Neural cell (in vitro differentiated cells): ENCODE data around the gene MAPK7. TPM values are rescaled to one million over a fixed set of nuclear protein-coding genes. Genes with fewer than 3 reads are reported as not detected.

ENCODE experiments used
- H2AFZ ChIP-seq: fragments of 200-600, 300-800 bp; sonication (generic), shearing (Covaris generic); 2 replicates; pipeline ENCODE4 v1.6.0; 2014; ENCODE audit warnings: low read depth, mild to moderate bottlenecking, antibody characterized with exemption, low read length, moderate library complexity
- H3F3A ChIP-seq: fragments of 200-600 bp; shearing (Covaris generic); 2 replicates; pipeline ENCODE4 v1.6.1; 2016; ENCODE audit warnings: mild to moderate bottlenecking, moderate library complexity, mixed read lengths, antibody characterized with exemption, low read length; ENCODE audit not compliant: insufficient read depth, poor library complexity, severe bottlenecking
- H3K27ac ChIP-seq: fragments of 200-600, 300-800 bp; sonication (generic), shearing (Covaris generic); 2 replicates; pipeline ENCODE4 v1.5.1; 2014; ENCODE audit warnings: mild to moderate bottlenecking, low read length, moderate library complexity
- H3K27me3 ChIP-seq: fragments of 300-800, 200-600 bp; sonication (generic), shearing (Covaris generic); 2 replicates; pipeline ENCODE4 v1.6.0; 2014; ENCODE audit warnings: mild to moderate bottlenecking, low read depth, low read length, moderate library complexity; ENCODE audit not compliant: insufficient read depth
- H3K36me3 ChIP-seq: fragments of 300-800, 200-600 bp; sonication (generic), shearing (Covaris generic); 2 replicates; pipeline ENCODE4 v1.5.1; 2014; ENCODE audit warnings: mild to moderate bottlenecking, antibody characterized with exemption, low read length, moderate library complexity; ENCODE audit not compliant: insufficient read depth
- H3K4me2 ChIP-seq: fragments of 300-800, 200-600 bp; sonication (generic), shearing (Covaris generic); 2 replicates; pipeline ENCODE4 v1.6.0; 2014; ENCODE audit warnings: mild to moderate bottlenecking, low read length
- H3K4me3 ChIP-seq: fragments of 300-800, 200-600 bp; sonication (generic), shearing (Covaris generic); 2 replicates; pipeline ENCODE4 v1.5.1; 2014; ENCODE audit warnings: mild to moderate bottlenecking, low read length, moderate library complexity
- H3K79me2 ChIP-seq: fragments of 200-600 bp; shearing (Covaris generic); replicated peaks from 2 replicates; pipeline ENCODE4 v1.6.0; 2014; ENCODE audit warnings: mild to moderate bottlenecking, low read length, moderate library complexity; ENCODE audit not compliant: insufficient read depth
- H3K9ac ChIP-seq: fragments of 300-800, 200-600 bp; sonication (generic), shearing (Covaris generic); 2 replicates; pipeline ENCODE4 v1.6.1; 2016; ENCODE audit warnings: mild to moderate bottlenecking, low read length, mixed read lengths
- H3K9me2 ChIP-seq: fragments of 200-600 bp; shearing (Covaris generic); 2 replicates; pipeline ENCODE4 v1.6.1; 2016; ENCODE audit warnings: mild to moderate bottlenecking, low read length, mixed read lengths; ENCODE audit not compliant: insufficient read depth
- H3K9me3 ChIP-seq: fragments of 200-600, 300-800 bp; sonication (generic), shearing (Covaris generic); 2 replicates; pipeline ENCODE4 v1.6.1; 2016; ENCODE audit warnings: mild to moderate bottlenecking, mixed run types, low read length, moderate library complexity, mixed read lengths
- H4K20me1 ChIP-seq: fragments of 200-600 bp; shearing (Covaris generic); 2 replicates; pipeline ENCODE4 v1.6.1; 2016; ENCODE audit warnings: mild to moderate bottlenecking, mixed run types; ENCODE audit not compliant: insufficient read depth
- EP300 ChIP-seq: fragments of 450-650 bp; conservative IDR thresholded peaks from 2 replicates; pipeline ENCODE4 v1.6.1; 2014; ENCODE audit warnings: antibody characterized with exemption, mild to moderate bottlenecking, moderate library complexity; ENCODE audit not compliant: poor library complexity, severe bottlenecking
- EZH2 ChIP-seq: fragments of 200-600, 300-800 bp; shearing (Covaris generic), sonication (generic); IDR thresholded peaks from 2 replicates; pipeline ENCODE4 v1.6.1; 2014; ENCODE audit warnings: antibody characterized with exemption, low read length, borderline replicate concordance, mild to moderate bottlenecking; ENCODE audit not compliant: insufficient read depth, poor library complexity, severe bottlenecking
- MXI1 ChIP-seq: fragments of 450-650 bp; conservative IDR thresholded peaks from 2 replicates; pipeline ENCODE4 v1.6.1; 2014; ENCODE audit warnings: antibody characterized with exemption, mild to moderate bottlenecking; ENCODE audit not compliant: poor library complexity, severe bottlenecking
- POLR2AphosphoS5 ChIP-seq: IDR thresholded peaks from 2 replicates; pipeline ENCODE4 v1.6.1; 2012
- RAD21 ChIP-seq: fragments of 450-650 bp; conservative IDR thresholded peaks from 2 replicates; pipeline ENCODE4 v1.6.1; 2014; ENCODE audit warnings: antibody characterized with exemption, mild to moderate bottlenecking, moderate library complexity
- SMC3 ChIP-seq: fragments of 450-650 bp; conservative IDR thresholded peaks from 2 replicates; pipeline ENCODE4 v1.6.1; 2014; ENCODE audit warnings: antibody characterized with exemption, mild to moderate bottlenecking, moderate library complexity; ENCODE audit not compliant: poor library complexity
- TAF1 ChIP-seq: IDR thresholded peaks from 2 replicates; pipeline ENCODE4 v1.6.1; 2012; ENCODE audit warnings: low read depth
- polyA plus RNA-seq: library from polyadenylated mRNA; depleted of rRNA; stranded (reverse); fragments of >200 nt; gene quantifications from 2 replicates; pipeline ENCODE4 v1.2.3, GENCODE V29; 2014
- TF ChIP-seq, protein P1 (sequence below): fragments of 450-650 bp; IDR thresholded peaks from 2 replicates; pipeline ENCODE4 v1.5.1; 2014; ENCODE audit warnings: antibody characterized with exemption, mild to moderate bottlenecking, moderate library complexity; ENCODE audit not compliant: poor library complexity, severe bottlenecking
- TF ChIP-seq, protein P2 (sequence below): IDR thresholded peaks from 2 replicates; pipeline ENCODE4 v1.6.1; 2012; ENCODE audit warnings: borderline replicate concordance

Gene MAPK7
- polyA plus RNA-seq, 1 donor from 2014 or later: 18.8 TPM

DNA sequence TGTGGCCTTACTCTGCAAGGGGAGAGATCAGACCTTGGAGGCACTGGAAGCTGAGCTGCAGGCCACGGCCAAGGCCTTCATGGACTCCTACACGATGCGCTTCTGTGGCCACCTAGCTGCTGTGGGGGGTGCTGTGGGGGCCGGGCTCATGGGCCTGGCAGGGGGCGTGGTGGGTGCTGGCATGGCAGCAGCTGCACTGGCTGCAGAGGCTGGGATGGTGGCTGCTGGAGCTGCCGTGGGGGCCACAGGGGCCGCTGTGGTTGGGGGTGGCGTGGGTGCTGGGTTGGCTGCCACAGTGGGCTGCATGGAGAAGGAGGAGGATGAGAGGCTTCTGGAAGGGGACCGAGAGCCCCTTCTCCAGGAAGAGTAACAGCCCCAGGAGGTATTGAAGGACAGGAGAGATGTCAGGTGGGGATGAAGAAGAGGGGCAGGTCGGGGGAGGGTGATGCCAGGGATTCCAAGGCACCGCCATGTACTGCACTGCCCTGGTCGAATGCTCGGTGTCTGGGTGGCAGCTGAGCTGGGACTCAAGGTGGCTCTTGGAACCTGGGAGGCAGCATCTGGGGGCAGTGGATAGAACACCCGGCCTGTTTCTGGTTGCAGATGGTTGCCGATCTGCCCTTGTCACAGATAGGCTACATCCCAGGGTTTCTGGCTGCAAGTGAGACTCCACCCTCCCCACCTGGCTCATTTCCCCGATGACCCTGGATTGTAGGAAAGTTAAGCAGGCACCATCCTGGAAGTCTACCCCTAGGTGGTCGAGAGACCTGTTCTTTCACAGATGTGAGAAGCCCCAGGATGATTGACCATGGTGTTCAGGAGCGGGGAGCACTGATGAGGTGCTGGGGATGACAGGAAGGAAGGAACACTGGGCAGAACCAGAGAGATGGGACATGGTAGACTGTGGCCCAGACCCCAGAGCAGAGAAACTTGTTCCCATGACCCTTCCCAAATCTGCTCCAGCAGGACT lies 37.8 kb downstream of the MAPK7 start:
- Histone ChIP-seq H3F3A (no peaks in the 10 kb centered on the region), H3K9ac (no peak overlapping the region), H4K20me1 (no peaks in the 10 kb centered on the region), H3K27ac (no peak overlapping the region), H2AFZ (no peak overlapping the region), H3K4me2 (no peak overlapping the region), H3K27me3 (no peaks in the 10 kb centered on the region), H3K4me3 (no peak overlapping the region), H3K9me2 (no peaks in the 10 kb centered on the region), H3K79me2 (no peaks in the 10 kb centered on the region), H3K9me3 (no peaks in the 10 kb centered on the region), H3K36me3 (no peaks in the 10 kb centered on the region)
- no peak for TF ChIP-seq EZH2
- TF ChIP-seq, protein P1, sequence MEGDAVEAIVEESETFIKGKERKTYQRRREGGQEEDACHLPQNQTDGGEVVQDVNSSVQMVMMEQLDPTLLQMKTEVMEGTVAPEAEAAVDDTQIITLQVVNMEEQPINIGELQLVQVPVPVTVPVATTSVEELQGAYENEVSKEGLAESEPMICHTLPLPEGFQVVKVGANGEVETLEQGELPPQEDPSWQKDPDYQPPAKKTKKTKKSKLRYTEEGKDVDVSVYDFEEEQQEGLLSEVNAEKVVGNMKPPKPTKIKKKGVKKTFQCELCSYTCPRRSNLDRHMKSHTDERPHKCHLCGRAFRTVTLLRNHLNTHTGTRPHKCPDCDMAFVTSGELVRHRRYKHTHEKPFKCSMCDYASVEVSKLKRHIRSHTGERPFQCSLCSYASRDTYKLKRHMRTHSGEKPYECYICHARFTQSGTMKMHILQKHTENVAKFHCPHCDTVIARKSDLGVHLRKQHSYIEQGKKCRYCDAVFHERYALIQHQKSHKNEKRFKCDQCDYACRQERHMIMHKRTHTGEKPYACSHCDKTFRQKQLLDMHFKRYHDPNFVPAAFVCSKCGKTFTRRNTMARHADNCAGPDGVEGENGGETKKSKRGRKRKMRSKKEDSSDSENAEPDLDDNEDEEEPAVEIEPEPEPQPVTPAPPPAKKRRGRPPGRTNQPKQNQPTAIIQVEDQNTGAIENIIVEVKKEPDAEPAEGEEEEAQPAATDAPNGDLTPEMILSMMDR: no peak
- TF ChIP-seq POLR2AphosphoS5: no peak
- TF ChIP-seq TAF1: no peak
- no peak for TF ChIP-seq SMC3
- no peak for TF ChIP-seq RAD21

DNA sequence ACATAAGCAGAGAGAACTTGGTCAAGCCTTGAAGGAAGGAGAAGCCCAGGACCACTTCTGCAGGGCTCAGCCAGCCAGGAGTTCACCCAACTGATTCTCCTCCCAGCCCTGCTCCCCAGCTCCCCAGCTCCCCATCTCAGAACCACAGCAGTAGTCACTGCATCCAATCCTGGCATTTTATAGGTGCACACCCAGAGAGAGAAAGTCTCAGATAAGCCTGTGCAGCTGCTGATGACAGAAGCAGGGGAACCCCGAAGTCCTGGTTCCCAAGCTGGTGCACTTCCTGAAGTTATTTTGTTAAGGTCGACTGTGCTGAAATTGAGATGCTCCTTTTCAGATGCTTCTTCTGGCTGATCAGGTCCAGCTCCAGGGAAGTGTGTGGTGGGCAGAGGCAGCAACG lies 39.3 kb downstream of the MAPK7 start:
- Histone ChIP-seq H3K27ac (no peak overlapping the region), H3K9ac (no peak overlapping the region), H3F3A (no peaks in the 10 kb centered on the region), H4K20me1 (no peaks in the 10 kb centered on the region), H3K9me3 (no peaks in the 10 kb centered on the region), H3K4me2 (no peak overlapping the region), H3K4me3 (no peak overlapping the region), H2AFZ (no peak overlapping the region), H3K27me3 (no peaks in the 10 kb centered on the region), H3K36me3 (no peaks in the 10 kb centered on the region), H3K79me2 (no peaks in the 10 kb centered on the region), H3K9me2 (no peaks in the 10 kb centered on the region)
- no peak for TF ChIP-seq EZH2
- no peak for TF ChIP-seq SMC3
- no peak for TF ChIP-seq EP300
- TF ChIP-seq, protein P2, sequence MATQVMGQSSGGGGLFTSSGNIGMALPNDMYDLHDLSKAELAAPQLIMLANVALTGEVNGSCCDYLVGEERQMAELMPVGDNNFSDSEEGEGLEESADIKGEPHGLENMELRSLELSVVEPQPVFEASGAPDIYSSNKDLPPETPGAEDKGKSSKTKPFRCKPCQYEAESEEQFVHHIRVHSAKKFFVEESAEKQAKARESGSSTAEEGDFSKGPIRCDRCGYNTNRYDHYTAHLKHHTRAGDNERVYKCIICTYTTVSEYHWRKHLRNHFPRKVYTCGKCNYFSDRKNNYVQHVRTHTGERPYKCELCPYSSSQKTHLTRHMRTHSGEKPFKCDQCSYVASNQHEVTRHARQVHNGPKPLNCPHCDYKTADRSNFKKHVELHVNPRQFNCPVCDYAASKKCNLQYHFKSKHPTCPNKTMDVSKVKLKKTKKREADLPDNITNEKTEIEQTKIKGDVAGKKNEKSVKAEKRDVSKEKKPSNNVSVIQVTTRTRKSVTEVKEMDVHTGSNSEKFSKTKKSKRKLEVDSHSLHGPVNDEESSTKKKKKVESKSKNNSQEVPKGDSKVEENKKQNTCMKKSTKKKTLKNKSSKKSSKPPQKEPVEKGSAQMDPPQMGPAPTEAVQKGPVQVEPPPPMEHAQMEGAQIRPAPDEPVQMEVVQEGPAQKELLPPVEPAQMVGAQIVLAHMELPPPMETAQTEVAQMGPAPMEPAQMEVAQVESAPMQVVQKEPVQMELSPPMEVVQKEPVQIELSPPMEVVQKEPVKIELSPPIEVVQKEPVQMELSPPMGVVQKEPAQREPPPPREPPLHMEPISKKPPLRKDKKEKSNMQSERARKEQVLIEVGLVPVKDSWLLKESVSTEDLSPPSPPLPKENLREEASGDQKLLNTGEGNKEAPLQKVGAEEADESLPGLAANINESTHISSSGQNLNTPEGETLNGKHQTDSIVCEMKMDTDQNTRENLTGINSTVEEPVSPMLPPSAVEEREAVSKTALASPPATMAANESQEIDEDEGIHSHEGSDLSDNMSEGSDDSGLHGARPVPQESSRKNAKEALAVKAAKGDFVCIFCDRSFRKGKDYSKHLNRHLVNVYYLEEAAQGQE: no peak
- no peak for TF ChIP-seq MXI1
- no peak for TF ChIP-seq TAF1
- TF ChIP-seq, protein P1: no peak
- TF ChIP-seq RAD21: no peak
- TF ChIP-seq POLR2AphosphoS5: no peak
